NB4 (cell line): ENCODE data around the gene ASB4.

ENCODE experiments used
- POLR2A ChIP-seq: IDR thresholded peaks from 2 replicates; pipeline ENCODE4 v1.6.1; 2011; ENCODE audit warnings: mild to moderate bottlenecking; ENCODE audit not compliant: insufficient read length; ENCODE audit errors: extremely low read depth
- TF ChIP-seq, protein P1 (sequence below): IDR thresholded peaks from one replicate; pipeline ENCODE4 v1.5.1; 2012; ENCODE audit warnings: low read depth, low read length

DNA sequence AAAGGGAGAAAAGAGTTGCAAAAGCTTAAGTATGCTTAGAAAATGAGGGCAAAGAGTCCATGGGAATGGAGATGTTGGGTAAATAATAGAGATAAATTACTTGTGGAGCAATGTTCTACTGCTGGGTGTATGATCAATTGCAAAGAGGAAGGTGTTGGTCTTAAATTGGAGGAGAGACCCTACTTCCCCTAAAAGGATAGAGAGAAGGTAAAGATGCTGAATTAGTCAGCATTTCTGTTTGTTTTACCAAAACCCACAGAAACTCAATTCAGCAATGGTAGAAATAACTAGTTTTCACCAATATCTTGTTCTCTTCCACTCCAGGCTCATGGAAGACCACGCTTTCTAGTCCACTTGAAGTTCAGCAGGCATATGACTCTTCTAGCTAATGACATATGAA lies 32.1 kb downstream of the ASB4 start:
- TF ChIP-seq POLR2A, result no peak
- TF ChIP-seq, protein P1, sequence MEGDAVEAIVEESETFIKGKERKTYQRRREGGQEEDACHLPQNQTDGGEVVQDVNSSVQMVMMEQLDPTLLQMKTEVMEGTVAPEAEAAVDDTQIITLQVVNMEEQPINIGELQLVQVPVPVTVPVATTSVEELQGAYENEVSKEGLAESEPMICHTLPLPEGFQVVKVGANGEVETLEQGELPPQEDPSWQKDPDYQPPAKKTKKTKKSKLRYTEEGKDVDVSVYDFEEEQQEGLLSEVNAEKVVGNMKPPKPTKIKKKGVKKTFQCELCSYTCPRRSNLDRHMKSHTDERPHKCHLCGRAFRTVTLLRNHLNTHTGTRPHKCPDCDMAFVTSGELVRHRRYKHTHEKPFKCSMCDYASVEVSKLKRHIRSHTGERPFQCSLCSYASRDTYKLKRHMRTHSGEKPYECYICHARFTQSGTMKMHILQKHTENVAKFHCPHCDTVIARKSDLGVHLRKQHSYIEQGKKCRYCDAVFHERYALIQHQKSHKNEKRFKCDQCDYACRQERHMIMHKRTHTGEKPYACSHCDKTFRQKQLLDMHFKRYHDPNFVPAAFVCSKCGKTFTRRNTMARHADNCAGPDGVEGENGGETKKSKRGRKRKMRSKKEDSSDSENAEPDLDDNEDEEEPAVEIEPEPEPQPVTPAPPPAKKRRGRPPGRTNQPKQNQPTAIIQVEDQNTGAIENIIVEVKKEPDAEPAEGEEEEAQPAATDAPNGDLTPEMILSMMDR, result no peak
